Neural progenitor cell (in vitro differentiated cells): Measurements from ENCODE around the gene RNF14. TPM values are rescaled to one million over a fixed set of nuclear protein-coding genes. Genes with fewer than 3 reads are reported as not detected.

Source experiments
- DNase-seq: peaks from one replicate; pipeline ENCODE4 v3.0.0-alpha.2; 2016; ENCODE audit warnings: low spot score
- H2AFZ ChIP-seq: fragments of 200-600 bp; sonication (generic); replicated peaks from 2 replicates; pipeline ENCODE4 v1.6.1; 2016; ENCODE audit warnings: antibody characterized with exemption
- H3F3A ChIP-seq: fragments of 200-600 bp; sonication (generic); 2 replicates; pipeline ENCODE4 v1.6.1; 2016; ENCODE audit warnings: antibody characterized with exemption, low read depth
- H3K27ac ChIP-seq: fragments of 200-600 bp; sonication (generic); 2 replicates; pipeline ENCODE4 v1.5.1; 2016; ENCODE audit warnings: mild to moderate bottlenecking
- H3K27me3 ChIP-seq: fragments of 200-600 bp; sonication (generic); 2 replicates; pipeline ENCODE4 v1.6.1; 2016; ENCODE audit warnings: mild to moderate bottlenecking, moderate library complexity
- H3K36me3 ChIP-seq: fragments of 200-600 bp; sonication (generic); 2 replicates; pipeline ENCODE4 v1.5.1; 2016
- H3K4me1 ChIP-seq: fragments of 200-600 bp; sonication (generic); 2 replicates; pipeline ENCODE4 v1.6.1; 2016; ENCODE audit warnings: mixed run types
- H3K4me2 ChIP-seq: fragments of 200-600 bp; sonication (generic); 2 replicates; pipeline ENCODE4 v1.6.1; 2016
- H3K4me3 ChIP-seq: fragments of 200-600 bp; sonication (generic); 2 replicates; pipeline ENCODE4 v1.5.1; 2016
- H3K79me2 ChIP-seq: fragments of 200-600 bp; sonication (generic); 2 replicates; pipeline ENCODE4 v1.6.1; 2016; ENCODE audit warnings: low read depth
- H3K9ac ChIP-seq: fragments of 200-600 bp; sonication (generic); 2 replicates; pipeline ENCODE4 v1.6.1; 2016
- H3K9me3 ChIP-seq: fragments of 200-600 bp; sonication (generic); 2 replicates; pipeline ENCODE4 v1.5.1; 2016; ENCODE audit warnings: low read depth
- H4K20me1 ChIP-seq: fragments of 200-600 bp; sonication (generic); 2 replicates; pipeline ENCODE4 v1.6.1; 2016; ENCODE audit warnings: low read depth
- H3K27ac Mint-ChIP-seq: 3 replicates; pipeline ENCODE4 v1.8.0; 2021; ENCODE audit warnings: mixed read lengths
- H3K27me3 Mint-ChIP-seq: 2 replicates; pipeline ENCODE4 v1.8.0; 2022; ENCODE audit warnings: low read depth, mild to moderate bottlenecking, inconsistent platforms, moderate library complexity, mixed read lengths; ENCODE audit not compliant: insufficient read depth
- H3K36me3 Mint-ChIP-seq: 3 replicates; pipeline ENCODE4 v1.8.0; 2021; ENCODE audit warnings: mixed read lengths
- H3K4me1 Mint-ChIP-seq: 3 replicates; pipeline ENCODE4 v1.8.0; 2021; ENCODE audit warnings: mixed read lengths
- H3K4me3 Mint-ChIP-seq: 3 replicates; pipeline ENCODE4 v1.8.0; 2021; ENCODE audit warnings: mild to moderate bottlenecking, moderate library complexity, mixed read lengths
- H3K9me3 Mint-ChIP-seq: 3 replicates; pipeline ENCODE4 v1.8.0; 2020; ENCODE audit warnings: mixed read lengths
- CTCF ChIP-seq: fragments of 200-600 bp; sonication (generic); IDR thresholded peaks from 2 replicates; pipeline ENCODE4 v1.5.1; 2017; ENCODE audit warnings: antibody characterized with exemption, mild to moderate bottlenecking
- EZH2 ChIP-seq: fragments of 200-600 bp; sonication (generic); IDR thresholded peaks from 2 replicates; pipeline ENCODE4 v1.6.1; 2017; ENCODE audit warnings: antibody characterized with exemption, mild to moderate bottlenecking, moderate library complexity
- EZH2phosphoT487 ChIP-seq: fragments of 200-600 bp; sonication (generic); IDR thresholded peaks from 2 replicates; pipeline ENCODE4 v1.6.1; 2017; ENCODE audit warnings: antibody characterized with exemption
- total RNA-seq: library from RNA; depleted of rRNA; stranded (reverse); fragments of >200 nt; gene quantifications from 2 replicates; pipeline ENCODE4 v1.2.3, GENCODE V29; 2015; ENCODE audit warnings: low replicate concordance

Gene RNF14
- total RNA-seq, 1 donor from 2014 or later: 41.2 TPM

GRCh38 chr5:141929398-141930058, 39.4 kb upstream of the RNF14 start:
- Histone ChIP-seq H4K20me1 (peaks cover 5% of the 10 kb centered on the region), H3K4me1 (peaks cover 2% of the 10 kb centered on the region), H3F3A (peaks cover under 1% of the 10 kb centered on the region), H3K79me2 (peaks cover 15% of the 10 kb centered on the region), H3K9ac (no peak overlapping the region), H3K9me3 (no peaks in the 10 kb centered on the region), H3K36me3 (peaks cover 3% of the 10 kb centered on the region), H3K4me3 (no peak overlapping the region), H3K4me2 (no peak overlapping the region), H2AFZ (no peak overlapping the region), H3K27me3 (no peaks in the 10 kb centered on the region), H3K27ac (no peak overlapping the region)
- DNase-seq: no peak
- H3K9me3 Mint-ChIP-seq: no peaks in the 10 kb centered on the region
- peaks cover 6% of the 10 kb centered on the region for H3K4me1 Mint-ChIP-seq
- H3K27ac Mint-ChIP-seq: no peak overlapping the region
- peaks cover 2% of the 10 kb centered on the region for H3K27me3 Mint-ChIP-seq
- H3K36me3 Mint-ChIP-seq: peaks cover 27% of the 10 kb centered on the region
- no peak for TF ChIP-seq CTCF
- TF ChIP-seq EZH2phosphoT487: no peak
- no peak for TF ChIP-seq EZH2
- H3K4me3 Mint-ChIP-seq: no peak overlapping the region

GRCh38 chr5:141931694-141932093, 37.2 kb upstream of the RNF14 start:
- Mint-ChIP-seq H3K27me3 (no peaks in the 10 kb centered on the region), H3K4me3 (no peak overlapping the region), H3K27ac (no peak overlapping the region), H3K4me1 (no peaks in the 10 kb centered on the region), H3K36me3 (peaks cover 30% of the 10 kb centered on the region), H3K9me3 (no peaks in the 10 kb centered on the region)
- H3K4me2 ChIP-seq: no peak overlapping the region
- H3K79me2 ChIP-seq: no peaks in the 10 kb centered on the region
- H3K27ac ChIP-seq: no peak overlapping the region
- TF ChIP-seq EZH2 (no peak), CTCF (no peak), EZH2phosphoT487 (no peak)
- H3K27me3 ChIP-seq: no peaks in the 10 kb centered on the region
- no peaks in the 10 kb centered on the region for H3F3A ChIP-seq
- H2AFZ ChIP-seq: no peak overlapping the region
- H4K20me1 ChIP-seq: no peaks in the 10 kb centered on the region
- no peak overlapping the region for H3K4me3 ChIP-seq
- no peak overlapping the region for H3K9ac ChIP-seq
- H3K4me1 ChIP-seq: no peaks in the 10 kb centered on the region
- no peak for DNase-seq
- peaks cover 3% of the 10 kb centered on the region for H3K36me3 ChIP-seq
- H3K9me3 ChIP-seq: no peaks in the 10 kb centered on the region

- Mint-ChIP-seq H3K27ac (no peak overlapping the region), H3K36me3 (peaks cover 25% of the 10 kb centered on the region), H3K4me1 (no peaks in the 10 kb centered on the region), H3K4me3 (no peak overlapping the region), H3K9me3 (no peaks in the 10 kb centered on the region), H3K27me3 (no peaks in the 10 kb centered on the region)
- Histone ChIP-seq H3K9me3 (no peaks in the 10 kb centered on the region), H3K27ac (no peak overlapping the region), H3K36me3 (peaks cover 3% of the 10 kb centered on the region), H4K20me1 (no peaks in the 10 kb centered on the region), H3K4me3 (no peak overlapping the region), H3K27me3 (no peaks in the 10 kb centered on the region), H3K4me2 (no peak overlapping the region), H3K79me2 (no peaks in the 10 kb centered on the region), H3K4me1 (no peaks in the 10 kb centered on the region), H3F3A (no peaks in the 10 kb centered on the region), H2AFZ (no peak overlapping the region), H3K9ac (no peak overlapping the region)
- no peak for DNase-seq
- TF ChIP-seq EZH2 (no peak), CTCF (no peak), EZH2phosphoT487 (no peak)
These were observed 35.8 kb upstream of the RNF14 start for GRCh38 chr5:141933151-141933550.
